Calu3 (cell line): ENCODE results near the gene CLEC2D. TPM values are rescaled to one million over a fixed set of nuclear protein-coding genes. Genes with fewer than 3 reads are reported as not detected.

ENCODE experiments used
- BruUV-seq: library from RNA; stranded (reverse); fragments of 400-500 nt; replicated peaks from 2 replicates; lab custom pipeline; 2021; lab: Mats Ljungman, UMichigan
- CTCF ChIA-PET: fragments of 300-600 bp; sonication (Branson Sonifier 250); formaldehyde crosslinking; loops from one replicate; lab custom pipeline; 2022; ENCODE audit warnings: antibody characterized with exemption; lab: Charles Lee
- DNase-seq: peaks from one replicate; pipeline ENCODE4 v3.0.0; 2022
- H3K27ac Mint-ChIP-seq: one replicate; pipeline ENCODE4 v1.8.0; 2022; ENCODE audit warnings: mixed read lengths; ENCODE audit not compliant: unreplicated experiment
- H3K27me3 Mint-ChIP-seq: one replicate; pipeline ENCODE4 v1.8.0; 2022; ENCODE audit warnings: mixed read lengths; ENCODE audit not compliant: unreplicated experiment
- H3K36me3 Mint-ChIP-seq: one replicate; pipeline ENCODE4 v1.8.0; 2022; ENCODE audit warnings: mild to moderate bottlenecking, moderate library complexity, mixed read lengths; ENCODE audit not compliant: insufficient read depth, unreplicated experiment
- H3K4me1 Mint-ChIP-seq: one replicate; pipeline ENCODE4 v1.8.0; 2022; ENCODE audit warnings: mild to moderate bottlenecking, low read depth, mixed read lengths; ENCODE audit not compliant: unreplicated experiment
- H3K4me3 Mint-ChIP-seq: one replicate; pipeline ENCODE4 v1.8.0; 2022; ENCODE audit warnings: mild to moderate bottlenecking, low read depth, moderate library complexity, mixed read lengths; ENCODE audit not compliant: unreplicated experiment
- H3K9me3 Mint-ChIP-seq: one replicate; pipeline ENCODE4 v1.8.0; 2022; ENCODE audit warnings: low read depth, mixed read lengths; ENCODE audit not compliant: unreplicated experiment
- CTCF ChIP-seq: fragments of 200-600 bp; IDR thresholded peaks from one replicate; pipeline ENCODE4 v1.8.0; 2022; ENCODE audit warnings: antibody characterized with exemption; ENCODE audit not compliant: unreplicated experiment
- intact Hi-C: fragments of 100-400 bp; cut with micrococcal nuclease; formaldehyde crosslinking; loops from one replicate; pipeline ENCODE4 v1.10.0; 2022; ENCODE audit not compliant: unreplicated experiment
- total RNA-seq: library from RNA; stranded (reverse); gene quantifications from 2 replicates; pipeline ENCODE4 v1.2.3, GENCODE V29; 2022

CLEC2D gene
- total RNA-seq, 1 experiment from 2014 or later, result 5.8 TPM

DNA sequence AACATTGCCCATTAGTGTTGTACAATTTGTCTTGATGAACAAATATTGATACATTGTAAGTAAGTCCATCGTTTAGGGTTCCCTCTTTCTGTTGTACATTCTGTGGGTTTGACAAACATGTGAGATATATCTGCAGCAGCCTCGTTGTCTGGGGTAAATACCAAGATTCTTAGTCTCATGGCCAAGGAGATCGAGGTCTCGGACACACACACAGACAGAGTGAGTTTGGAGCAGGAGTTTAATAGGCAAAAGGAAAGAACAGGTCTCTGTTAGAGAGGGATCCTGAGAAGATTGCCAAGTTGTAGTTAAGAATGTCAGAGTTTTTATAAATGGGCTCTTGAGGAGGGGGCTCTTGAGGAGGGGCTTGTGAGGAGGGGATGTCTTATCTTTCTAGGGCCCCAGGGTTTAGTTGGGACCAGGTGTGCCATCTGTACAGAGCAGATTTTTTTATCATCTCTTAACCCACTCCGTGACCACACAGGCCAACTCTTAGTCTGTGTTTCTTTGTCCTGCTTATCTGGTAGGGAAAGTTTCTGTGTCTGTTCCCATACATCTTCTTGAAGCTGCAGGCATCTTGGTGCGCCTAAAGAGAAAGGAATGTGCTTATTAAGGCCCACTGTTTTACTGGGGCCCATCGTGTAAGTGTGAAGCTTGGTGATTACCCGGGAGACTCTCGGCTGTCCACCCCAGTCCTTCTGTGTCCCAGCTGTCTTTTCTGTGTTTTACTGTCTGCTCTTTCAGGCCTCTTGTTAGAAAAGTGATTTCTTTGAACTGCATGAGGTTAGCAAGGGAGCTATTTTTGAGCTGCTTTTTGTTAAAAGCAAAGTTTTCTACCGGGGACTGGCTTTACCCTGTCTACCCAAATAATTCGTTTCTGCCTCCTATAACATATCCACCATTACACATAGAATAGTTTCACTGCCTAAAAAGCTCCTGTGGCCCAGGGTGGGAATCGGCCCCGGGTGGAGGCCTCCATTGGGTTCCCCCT is 22.4 kb upstream of the CLEC2D start:
- H3K36me3 Mint-ChIP-seq, result peaks cover 25% of the 10 kb centered on the region
- intact Hi-C loops, result no loop called here
- peak overlapping the region; percentile 71 for H3K27ac Mint-ChIP-seq
- no peaks in the 10 kb centered on the region for H3K27me3 Mint-ChIP-seq
- DNase-seq, result no peak
- H3K4me3 Mint-ChIP-seq, result peak overlapping the region; percentile 78
- CTCF ChIA-PET, result interaction anchor here (1.2 to 1.8 kb wide), 2 partner anchors 61 to 96 kb away, joined by 5 to 6 read pairs; no protein-coding TSS in a partner anchor
- no peaks in the 10 kb centered on the region for H3K9me3 Mint-ChIP-seq
- BruUV-seq, result TSS peak; percentile 72
- peaks cover 40% of the 10 kb centered on the region for H3K4me1 Mint-ChIP-seq
- TF ChIP-seq CTCF, result no peak

GRCh38 chr12:9647825-9648700 is 21.4 kb upstream of the CLEC2D start:
- H3K4me3 Mint-ChIP-seq, result peak overlapping the region; percentile 78
- no peak for TF ChIP-seq CTCF
- no peaks in the 10 kb centered on the region for H3K9me3 Mint-ChIP-seq
- intact Hi-C loops, result no loop called here
- H3K36me3 Mint-ChIP-seq, result peaks cover 25% of the 10 kb centered on the region
- H3K27me3 Mint-ChIP-seq, result no peaks in the 10 kb centered on the region
- peaks cover 40% of the 10 kb centered on the region for H3K4me1 Mint-ChIP-seq
- peak; percentile 84 for DNase-seq
- peak overlapping the region; percentile 83 for H3K27ac Mint-ChIP-seq
- CTCF ChIA-PET, result interaction anchor here (0.7 to 1.8 kb wide), 3 partner anchors 60 to 102 kb away, joined by 3 to 6 read pairs (median 5); no protein-coding TSS in a partner anchor
- TSS peak; percentile 58 for BruUV-seq

- TF ChIP-seq CTCF, result no peak
- peaks cover 40% of the 10 kb centered on the region for H3K4me1 Mint-ChIP-seq
- peak overlapping the region; percentile 83 for H3K27ac Mint-ChIP-seq
- no peaks in the 10 kb centered on the region for H3K27me3 Mint-ChIP-seq
- CTCF ChIA-PET, result interaction anchor here (0.7 to 1.8 kb wide), 2 partner anchors 59 to 102 kb away, joined by 3 to 5 read pairs; no protein-coding TSS in a partner anchor
- no peak for DNase-seq
- H3K36me3 Mint-ChIP-seq, result peaks cover 27% of the 10 kb centered on the region
- intact Hi-C loops, result no loop called here
- peak overlapping the region; percentile 78 for H3K4me3 Mint-ChIP-seq
- BruUV-seq, result no TSS peak
- H3K9me3 Mint-ChIP-seq, result no peaks in the 10 kb centered on the region
These were observed 20.6 kb upstream of the CLEC2D start for GRCh38 chr12:9648701-9649531.
